GM12801 (cell line): Measurements from ENCODE around the gene RANGAP1.

Experiments
- TF ChIP-seq, protein P1 (sequence below): IDR thresholded peaks from one replicate; pipeline ENCODE4 v1.5.1; 2011; ENCODE audit warnings: control low read depth; ENCODE audit not compliant: insufficient read length; ENCODE audit errors: extremely low read depth

Gene RANGAP1

DNA sequence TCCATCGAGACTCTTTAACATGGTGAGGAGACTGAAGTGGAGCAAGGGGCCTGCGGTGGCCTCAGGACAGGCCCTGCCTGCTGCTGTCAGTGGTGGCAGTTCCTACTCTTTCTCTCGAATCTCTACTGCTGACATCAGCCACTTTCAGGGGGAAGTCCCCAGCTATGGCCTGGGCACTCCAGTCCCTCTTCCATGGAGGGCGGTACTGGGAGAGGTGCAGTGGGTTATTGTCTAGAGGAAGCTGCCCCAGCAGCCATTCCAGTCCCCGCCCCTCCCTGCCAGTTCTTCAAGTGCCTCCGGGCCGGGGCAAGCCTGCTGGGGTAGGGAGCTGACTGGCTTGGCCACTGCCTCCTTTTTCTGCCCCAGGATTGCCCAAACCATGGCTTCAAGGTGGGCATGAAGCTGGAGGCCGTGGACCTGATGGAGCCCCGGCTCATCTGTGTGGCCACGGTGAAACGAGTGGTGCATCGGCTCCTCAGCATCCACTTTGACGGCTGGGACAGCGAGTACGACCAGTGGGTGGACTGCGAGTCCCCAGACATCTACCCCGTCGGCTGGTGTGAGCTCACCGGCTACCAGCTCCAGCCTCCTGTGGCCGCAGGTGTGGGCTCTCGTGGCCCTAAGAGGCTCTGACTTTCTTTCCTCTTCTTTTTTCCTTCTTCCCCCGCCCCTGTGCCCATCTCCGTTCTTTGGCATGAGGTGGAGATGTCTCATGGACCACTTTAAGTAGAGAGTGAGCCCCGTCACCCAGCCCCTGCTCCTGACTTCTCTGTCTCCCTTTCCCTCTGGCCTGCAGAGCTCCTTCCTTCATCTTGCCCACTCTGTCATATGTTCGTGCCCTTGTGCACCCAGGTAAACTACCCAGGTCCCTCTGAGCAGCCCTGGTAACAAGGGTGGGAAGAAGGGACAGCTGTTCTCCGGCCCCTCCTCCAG lies 59.0 kb downstream of the RANGAP1 start:
- TF ChIP-seq, protein P1, sequence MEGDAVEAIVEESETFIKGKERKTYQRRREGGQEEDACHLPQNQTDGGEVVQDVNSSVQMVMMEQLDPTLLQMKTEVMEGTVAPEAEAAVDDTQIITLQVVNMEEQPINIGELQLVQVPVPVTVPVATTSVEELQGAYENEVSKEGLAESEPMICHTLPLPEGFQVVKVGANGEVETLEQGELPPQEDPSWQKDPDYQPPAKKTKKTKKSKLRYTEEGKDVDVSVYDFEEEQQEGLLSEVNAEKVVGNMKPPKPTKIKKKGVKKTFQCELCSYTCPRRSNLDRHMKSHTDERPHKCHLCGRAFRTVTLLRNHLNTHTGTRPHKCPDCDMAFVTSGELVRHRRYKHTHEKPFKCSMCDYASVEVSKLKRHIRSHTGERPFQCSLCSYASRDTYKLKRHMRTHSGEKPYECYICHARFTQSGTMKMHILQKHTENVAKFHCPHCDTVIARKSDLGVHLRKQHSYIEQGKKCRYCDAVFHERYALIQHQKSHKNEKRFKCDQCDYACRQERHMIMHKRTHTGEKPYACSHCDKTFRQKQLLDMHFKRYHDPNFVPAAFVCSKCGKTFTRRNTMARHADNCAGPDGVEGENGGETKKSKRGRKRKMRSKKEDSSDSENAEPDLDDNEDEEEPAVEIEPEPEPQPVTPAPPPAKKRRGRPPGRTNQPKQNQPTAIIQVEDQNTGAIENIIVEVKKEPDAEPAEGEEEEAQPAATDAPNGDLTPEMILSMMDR = no peak

- TF ChIP-seq, protein P1 = no peak
Measured at GRCh38 chr22:41223535-41223934, 62.5 kb downstream of the RANGAP1 start.

DNA sequence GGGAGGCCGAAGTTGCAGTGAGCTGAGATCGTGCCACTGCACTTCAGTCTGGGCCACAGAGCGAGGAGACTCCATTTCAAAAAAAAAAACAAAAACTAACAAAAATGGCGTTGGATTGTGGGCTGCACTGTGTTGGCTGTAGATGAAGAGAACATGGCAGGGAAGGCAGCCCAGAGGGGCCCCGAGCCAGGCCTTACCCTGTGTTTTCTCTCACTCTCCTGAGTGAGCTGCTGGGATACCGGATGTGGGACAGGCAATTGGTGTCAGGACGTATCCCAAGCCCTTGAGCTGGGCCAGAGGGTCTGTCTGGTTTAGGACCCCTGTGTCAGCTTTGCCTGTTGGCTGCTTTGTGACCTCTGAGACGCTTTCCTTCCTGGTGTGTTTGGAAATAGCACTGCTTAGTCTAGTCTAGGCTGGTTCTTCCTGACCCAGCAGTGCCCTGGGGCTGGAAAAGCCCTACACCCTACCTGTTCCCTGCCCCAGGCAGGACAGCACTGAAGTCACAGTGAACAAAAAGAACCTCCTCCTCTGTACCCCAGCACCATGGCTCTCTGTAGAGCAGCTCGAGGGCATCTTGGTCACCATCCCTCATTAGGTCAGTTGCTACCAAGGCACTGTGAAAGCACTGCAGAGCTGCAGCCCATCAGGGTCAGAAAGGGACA lies 63.0 kb downstream of the RANGAP1 start:
- TF ChIP-seq, protein P1 = no peak

GRCh38 chr22:41217553-41218157 lies 68.3 kb downstream of the RANGAP1 start:
- TF ChIP-seq, protein P1 = no peak

DNA sequence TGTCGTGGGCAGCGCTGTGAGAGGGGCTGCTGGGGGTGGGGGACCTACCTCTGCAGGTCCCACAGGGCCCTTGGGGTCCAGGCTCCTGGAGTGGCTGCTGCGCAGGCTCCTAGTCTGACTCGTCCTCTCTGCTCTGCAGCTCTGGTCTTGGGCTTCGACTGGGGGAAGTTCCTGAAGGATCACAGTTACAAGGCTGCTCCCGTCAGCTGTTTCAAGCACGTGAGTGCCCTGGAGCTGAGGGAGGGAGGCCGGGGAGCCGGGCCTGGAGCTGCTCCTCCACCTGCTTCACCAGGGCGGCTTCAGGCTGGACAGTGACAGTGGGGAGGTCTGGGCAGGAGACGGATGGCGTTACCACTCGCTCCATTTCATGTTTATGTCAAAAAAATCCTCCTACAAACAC lies 69.0 kb downstream of the RANGAP1 start:
- TF ChIP-seq, protein P1 = no peak

- TF ChIP-seq, protein P1 = no peak
Measured at GRCh38 chr22:41215926-41216325, 70.1 kb downstream of the RANGAP1 start.

DNA sequence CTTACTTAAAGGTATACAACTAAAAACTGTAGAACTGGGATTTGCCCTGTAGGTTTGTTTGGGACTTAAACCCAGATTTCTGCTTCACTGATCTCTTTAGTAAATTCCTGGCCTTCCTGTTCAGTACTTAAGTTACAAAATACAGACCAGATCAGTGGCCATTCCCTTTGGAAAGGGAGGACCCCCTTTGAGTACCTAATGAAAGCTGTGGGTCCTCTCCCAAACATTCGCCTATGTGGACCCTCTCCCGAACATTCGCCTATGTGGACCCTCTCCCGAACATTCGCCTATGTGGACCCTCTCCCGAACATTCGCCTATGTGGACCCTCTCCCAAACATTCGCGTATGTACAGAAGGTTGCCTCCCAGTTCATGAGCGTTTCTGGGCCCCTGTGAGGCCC lies 70.6 kb downstream of the RANGAP1 start:
- TF ChIP-seq, protein P1 = no peak
